Lung (tissue), 12 donors: ENCODE data around the gene NDUFAF8. TPM values are rescaled to one million over a fixed set of nuclear protein-coding genes. Genes with fewer than 3 reads are reported as not detected.

Source experiments
- ATAC-seq: fragments of 200-7000 bp; cut with Tn5 transposase; one replicate; pipeline ENCODE4 v1.9.1; 2020; ENCODE audit warnings: moderate number of reproducible peaks; ENCODE audit not compliant: insufficient read depth, low FRiP score
- DNase-seq, 3 donors: peaks; one replicate each; pipeline ENCODE4 v3.0.0-alpha.2; 2013 to 2017
- H3K27ac ChIP-seq, 2 donors: one replicate each; pipeline ENCODE4 v1.5.1; 2013; ENCODE audit warnings: mild to moderate bottlenecking in 2 of 2, moderate library complexity in 2 of 2, control low read depth in 1 of 2, inconsistent platforms in 1 of 2, low read depth in 1 of 2, low read length in 1 of 2
- H3K27me3 ChIP-seq, 3 donors: one replicate each; pipeline ENCODE4 v1.5.1; 2013; ENCODE audit warnings: low read length in 2 of 3; ENCODE audit not compliant: control insufficient read depth in 3 of 3, insufficient read depth in 3 of 3
- H3K36me3 ChIP-seq, 4 donors: one replicate each; pipeline ENCODE4 v1.5.1; 2013; ENCODE audit warnings: low read length in 4 of 4, mild to moderate bottlenecking in 1 of 4, moderate library complexity in 1 of 4; ENCODE audit not compliant: control insufficient read depth in 4 of 4, insufficient read depth in 4 of 4
- H3K4me1 ChIP-seq, 5 donors: one replicate each; pipeline ENCODE4 v1.5.1; 2013; ENCODE audit warnings: low read length in 5 of 5, mild to moderate bottlenecking in 2 of 5, moderate library complexity in 1 of 5; ENCODE audit not compliant: control insufficient read depth in 5 of 5, insufficient read depth in 5 of 5
- H3K4me3 ChIP-seq: one replicate; pipeline ENCODE4 v1.5.1; 2013; ENCODE audit warnings: mild to moderate bottlenecking, control low read depth, moderate library complexity
- H3K9ac ChIP-seq, 2 donors: one replicate each; pipeline ENCODE4 v1.5.1; 2013; ENCODE audit warnings: low read length in 2 of 2, control low read depth in 1 of 2; ENCODE audit not compliant: insufficient read depth in 1 of 2
- H3K9me3 ChIP-seq, 4 donors: one replicate each; pipeline ENCODE4 v1.5.1; 2013; ENCODE audit warnings: low read length in 3 of 4, mild to moderate bottlenecking in 1 of 4, moderate library complexity in 1 of 4; ENCODE audit not compliant: control insufficient read depth in 4 of 4, insufficient read depth in 3 of 4
- WGBS, 2 donors: extraction: QIAGEN DNeasy Blood & Tissue Kit; methylation state at CpG; one replicate each; pipeline ENCODE4 v1.1.7; 2013; 5-methylcytosine and 5-hydroxymethylcytosine counted together
- polyA plus RNA-seq, 2 donors: library from polyadenylated mRNA; stranded (reverse); fragments of 200-250 nt; gene quantifications; one replicate each; pipeline ENCODE4 v1.2.1, GENCODE V29; 2013
- total RNA-seq, 2 donors: library from RNA; depleted of rRNA in 1 of 2; stranded (reverse); fragments of >200 nt in 1 of 2; gene quantifications; one replicate each; pipeline ENCODE4 v1.2.1, GENCODE V29; 2014 to 2021
- TF ChIP-seq, protein P1 (sequence below): IDR thresholded peaks from 2 replicates; pipeline ENCODE4 v1.5.1; 2012; ENCODE audit warnings: mild to moderate bottlenecking; ENCODE audit errors: control extremely low read depth, extremely low read depth
- donor health status: control.
- donor health status: control.
- donor health status: Bipolar disorder and iron deficiency.
- donor health status: healthy.
- donor health status: DM: yes; HTN: yes; CAD: no.

Gene NDUFAF8
- total and polyA plus RNA-seq, 4 donors = 12.7 to 51.1 (median 29.9) TPM

DNA sequence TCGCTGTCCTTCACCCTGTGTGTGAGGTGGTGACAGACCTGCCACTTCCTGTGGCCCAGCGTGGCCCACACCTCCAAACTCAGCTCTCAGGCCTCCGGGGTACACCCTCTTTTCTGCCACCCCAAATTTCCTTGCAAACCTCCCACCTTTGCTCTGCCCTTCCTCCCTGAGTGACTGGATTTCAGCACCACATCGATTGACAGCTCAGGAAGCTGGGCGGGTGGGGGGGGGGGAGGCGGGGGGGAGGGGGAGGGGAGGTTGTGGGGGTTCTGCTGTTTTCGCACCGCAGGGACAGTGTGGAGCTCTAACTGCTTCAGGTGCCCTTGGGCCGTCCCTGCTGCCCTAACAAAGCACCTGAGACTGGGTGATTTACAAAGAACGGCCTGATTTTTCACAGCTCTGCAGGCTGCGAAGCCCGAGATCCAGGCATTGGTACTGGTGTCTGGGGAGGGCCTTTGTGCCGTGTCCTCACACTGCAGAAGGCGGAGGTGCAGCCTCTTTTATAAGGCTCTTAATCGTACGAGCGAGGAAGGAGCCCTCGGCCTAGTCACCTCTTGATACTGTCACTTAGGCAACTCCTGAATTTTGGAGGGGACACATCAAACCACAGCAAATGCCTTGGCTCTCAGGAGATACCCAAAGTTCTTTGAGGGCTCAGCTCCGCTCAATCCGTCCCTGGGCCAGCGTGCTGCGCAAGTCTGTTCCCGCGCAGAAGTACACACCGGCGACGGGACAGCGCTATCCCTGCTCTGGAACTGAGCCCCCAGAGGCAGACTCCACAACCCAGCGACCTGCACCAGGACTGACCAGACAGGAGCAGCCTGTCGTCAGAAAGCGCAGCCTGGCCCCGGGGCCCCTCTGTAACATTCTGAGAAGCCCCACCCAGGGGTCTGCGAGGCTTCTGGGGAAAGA lies 3.6 kb downstream of the NDUFAF8 start:
- Histone ChIP-seq H3K9ac (no peak overlapping the region), H3K4me1 (peaks cover 0 to 15% (median 7%) of the 10 kb centered on the region in 5 donors), H3K27me3 (no peaks in the 10 kb centered on the region), H3K9me3 (no peaks in the 10 kb centered on the region), H3K4me3 (no peak overlapping the region), H3K36me3 (peaks cover 0 to 19% (median 0%) of the 10 kb centered on the region in 4 donors), H3K27ac (no peak overlapping the region)
- TF ChIP-seq, protein P1, sequence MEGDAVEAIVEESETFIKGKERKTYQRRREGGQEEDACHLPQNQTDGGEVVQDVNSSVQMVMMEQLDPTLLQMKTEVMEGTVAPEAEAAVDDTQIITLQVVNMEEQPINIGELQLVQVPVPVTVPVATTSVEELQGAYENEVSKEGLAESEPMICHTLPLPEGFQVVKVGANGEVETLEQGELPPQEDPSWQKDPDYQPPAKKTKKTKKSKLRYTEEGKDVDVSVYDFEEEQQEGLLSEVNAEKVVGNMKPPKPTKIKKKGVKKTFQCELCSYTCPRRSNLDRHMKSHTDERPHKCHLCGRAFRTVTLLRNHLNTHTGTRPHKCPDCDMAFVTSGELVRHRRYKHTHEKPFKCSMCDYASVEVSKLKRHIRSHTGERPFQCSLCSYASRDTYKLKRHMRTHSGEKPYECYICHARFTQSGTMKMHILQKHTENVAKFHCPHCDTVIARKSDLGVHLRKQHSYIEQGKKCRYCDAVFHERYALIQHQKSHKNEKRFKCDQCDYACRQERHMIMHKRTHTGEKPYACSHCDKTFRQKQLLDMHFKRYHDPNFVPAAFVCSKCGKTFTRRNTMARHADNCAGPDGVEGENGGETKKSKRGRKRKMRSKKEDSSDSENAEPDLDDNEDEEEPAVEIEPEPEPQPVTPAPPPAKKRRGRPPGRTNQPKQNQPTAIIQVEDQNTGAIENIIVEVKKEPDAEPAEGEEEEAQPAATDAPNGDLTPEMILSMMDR = no peak
- ATAC-seq (no peak), DNase-seq (no peak)
- WGBS, 2 donors = 70 to 75% methylated on average over 29 to 33 of the region's 33 CpGs

- ATAC-seq (no peak), DNase-seq (no peak)
- Histone ChIP-seq H3K9me3 (no peaks in the 10 kb centered on the region), H3K4me3 (no peak overlapping the region), H3K9ac (no peak overlapping the region), H3K36me3 (peaks cover 0 to 21% (median 0%) of the 10 kb centered on the region in 4 donors), H3K27ac (no peak overlapping the region), H3K27me3 (no peaks in the 10 kb centered on the region), H3K4me1 (peaks cover 0 to 9% (median 1%) of the 10 kb centered on the region in 5 donors)
- TF ChIP-seq, protein P1 = no peak
- 88 to 89% methylated on average over 10 of the region's 10 CpGs for WGBS, 2 donors
Observed at GRCh38 chr17:81243333-81243664, 4.2 kb downstream of the NDUFAF8 start.

DNA sequence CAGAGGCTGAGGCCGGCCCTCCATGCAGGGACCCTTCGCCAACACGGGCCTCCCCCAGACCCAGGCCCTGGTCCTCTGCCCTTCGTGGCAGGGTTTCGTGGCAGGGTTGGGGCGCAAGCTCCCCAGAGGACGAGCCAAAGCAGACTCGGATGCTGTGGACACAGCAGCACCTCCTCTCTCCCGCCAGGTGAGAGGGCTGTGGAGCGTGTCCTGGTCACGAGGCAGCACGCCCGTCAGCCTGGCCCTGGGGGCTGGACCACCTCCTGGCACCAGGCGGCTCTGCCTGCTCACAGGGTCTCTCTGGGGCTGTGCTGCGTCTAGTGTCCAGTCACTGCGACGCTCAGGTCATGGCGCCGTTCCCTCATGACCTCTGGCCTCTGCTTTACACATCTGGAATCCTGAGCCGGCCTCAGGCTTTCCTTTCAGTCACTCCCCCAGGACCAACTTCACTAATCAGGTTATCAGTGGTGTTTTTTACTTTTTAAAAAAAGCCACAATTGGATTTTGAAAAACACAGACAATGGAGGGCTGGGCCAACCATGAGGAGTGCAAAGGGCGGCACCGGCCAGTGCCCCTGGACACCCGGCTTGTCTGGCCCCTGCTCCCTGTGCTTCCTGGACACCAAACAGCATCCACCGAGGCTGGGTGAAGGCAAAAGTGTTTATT lies 5.4 kb downstream of the NDUFAF8 start:
- Histone ChIP-seq H3K27me3 (no peaks in the 10 kb centered on the region), H3K4me3 (no peak overlapping the region), H3K27ac (no peak overlapping the region), H3K36me3 (peaks cover 0 to 25% (median under 1%) of the 10 kb centered on the region in 4 donors), H3K9ac (no peak overlapping the region), H3K9me3 (no peaks in the 10 kb centered on the region), H3K4me1 (peaks cover 0 to 8% (median 0%) of the 10 kb centered on the region in 5 donors)
- TF ChIP-seq, protein P1 = no peak
- WGBS, 2 donors = 82 to 88% methylated on average over 23 to 24 of the region's 24 CpGs
- no peak for DNase-seq
- ATAC-seq = no peak
